Nucleus accumbens (tissue), 56 donors: Measurements from ENCODE around the gene PLXNB1.
A peak's percentile ranks its signal among the peaks of the same experiment; 100 is the strongest.
"Not testable (repeated sequence)": the region's sequence is repeated elsewhere in the genome, so short reads cannot be mapped to it uniquely, and the experiment has no call there.

Experiments used
- DNase-seq, 56 donors: peaks; one replicate each; lab custom pipeline; 2025; lab: John Stamatoyannopoulos, UW

PLXNB1 gene, protein sequence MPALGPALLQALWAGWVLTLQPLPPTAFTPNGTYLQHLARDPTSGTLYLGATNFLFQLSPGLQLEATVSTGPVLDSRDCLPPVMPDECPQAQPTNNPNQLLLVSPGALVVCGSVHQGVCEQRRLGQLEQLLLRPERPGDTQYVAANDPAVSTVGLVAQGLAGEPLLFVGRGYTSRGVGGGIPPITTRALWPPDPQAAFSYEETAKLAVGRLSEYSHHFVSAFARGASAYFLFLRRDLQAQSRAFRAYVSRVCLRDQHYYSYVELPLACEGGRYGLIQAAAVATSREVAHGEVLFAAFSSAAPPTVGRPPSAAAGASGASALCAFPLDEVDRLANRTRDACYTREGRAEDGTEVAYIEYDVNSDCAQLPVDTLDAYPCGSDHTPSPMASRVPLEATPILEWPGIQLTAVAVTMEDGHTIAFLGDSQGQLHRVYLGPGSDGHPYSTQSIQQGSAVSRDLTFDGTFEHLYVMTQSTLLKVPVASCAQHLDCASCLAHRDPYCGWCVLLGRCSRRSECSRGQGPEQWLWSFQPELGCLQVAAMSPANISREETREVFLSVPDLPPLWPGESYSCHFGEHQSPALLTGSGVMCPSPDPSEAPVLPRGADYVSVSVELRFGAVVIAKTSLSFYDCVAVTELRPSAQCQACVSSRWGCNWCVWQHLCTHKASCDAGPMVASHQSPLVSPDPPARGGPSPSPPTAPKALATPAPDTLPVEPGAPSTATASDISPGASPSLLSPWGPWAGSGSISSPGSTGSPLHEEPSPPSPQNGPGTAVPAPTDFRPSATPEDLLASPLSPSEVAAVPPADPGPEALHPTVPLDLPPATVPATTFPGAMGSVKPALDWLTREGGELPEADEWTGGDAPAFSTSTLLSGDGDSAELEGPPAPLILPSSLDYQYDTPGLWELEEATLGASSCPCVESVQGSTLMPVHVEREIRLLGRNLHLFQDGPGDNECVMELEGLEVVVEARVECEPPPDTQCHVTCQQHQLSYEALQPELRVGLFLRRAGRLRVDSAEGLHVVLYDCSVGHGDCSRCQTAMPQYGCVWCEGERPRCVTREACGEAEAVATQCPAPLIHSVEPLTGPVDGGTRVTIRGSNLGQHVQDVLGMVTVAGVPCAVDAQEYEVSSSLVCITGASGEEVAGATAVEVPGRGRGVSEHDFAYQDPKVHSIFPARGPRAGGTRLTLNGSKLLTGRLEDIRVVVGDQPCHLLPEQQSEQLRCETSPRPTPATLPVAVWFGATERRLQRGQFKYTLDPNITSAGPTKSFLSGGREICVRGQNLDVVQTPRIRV (N-terminal part only)

GRCh38 chr3:48429960-48430707, at the start of gene PLXNB1:
TSS of gene PLXNB1 (minus strand) at chr3:48430086. CDS start at chr3:48424611, 5,475 bp downstream.
- peak in 7 of 56 donors; percentile 34 to 65 (median 46) for DNase-seq

DNA sequence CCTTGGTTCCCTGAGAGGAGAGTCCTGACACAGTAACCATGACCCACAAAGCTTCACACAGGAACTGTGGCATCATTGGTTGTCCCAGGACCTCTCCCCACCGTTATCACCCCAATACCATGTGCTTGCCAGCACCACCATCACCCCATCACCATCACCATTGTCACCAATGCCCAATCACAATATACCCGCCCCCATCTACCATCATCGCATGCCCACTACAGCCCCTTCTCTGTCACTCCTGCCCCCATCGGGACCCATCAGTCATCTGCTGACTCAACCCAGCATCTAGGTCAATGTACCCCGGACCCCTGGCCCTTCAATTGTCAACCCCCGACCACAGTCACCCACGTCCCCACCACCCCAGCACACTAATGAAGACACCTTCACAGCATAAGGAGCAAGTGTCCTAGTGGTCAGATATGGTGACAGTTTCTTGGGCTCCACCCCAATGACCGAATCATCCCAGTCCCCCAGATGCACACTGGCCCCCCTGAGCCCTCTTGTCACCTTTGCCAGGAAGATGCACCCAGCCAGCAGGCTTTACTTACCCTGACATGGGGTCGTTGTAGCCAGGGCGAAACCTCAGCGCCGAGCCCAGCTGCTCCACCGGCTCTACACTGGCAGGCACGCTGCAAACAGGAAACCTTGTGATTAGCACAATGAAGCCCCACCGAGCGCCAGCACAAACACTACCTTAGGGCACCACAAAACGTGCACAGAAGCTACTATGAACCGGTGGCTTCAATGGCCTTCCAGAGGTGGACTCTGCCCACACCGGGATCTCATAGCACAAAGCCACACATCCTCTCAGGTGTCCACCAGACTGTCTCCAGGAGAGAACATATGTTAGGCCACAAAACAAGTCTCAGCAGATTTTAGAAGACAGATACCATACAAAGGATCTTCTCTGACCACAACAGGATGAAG, 49.0 kb upstream of the PLXNB1 start:
- DNase-seq = no peak

- no peak for DNase-seq
Observed at GRCh38 chr3:48477959-48478520, 48.2 kb upstream of the PLXNB1 start.

DNA sequence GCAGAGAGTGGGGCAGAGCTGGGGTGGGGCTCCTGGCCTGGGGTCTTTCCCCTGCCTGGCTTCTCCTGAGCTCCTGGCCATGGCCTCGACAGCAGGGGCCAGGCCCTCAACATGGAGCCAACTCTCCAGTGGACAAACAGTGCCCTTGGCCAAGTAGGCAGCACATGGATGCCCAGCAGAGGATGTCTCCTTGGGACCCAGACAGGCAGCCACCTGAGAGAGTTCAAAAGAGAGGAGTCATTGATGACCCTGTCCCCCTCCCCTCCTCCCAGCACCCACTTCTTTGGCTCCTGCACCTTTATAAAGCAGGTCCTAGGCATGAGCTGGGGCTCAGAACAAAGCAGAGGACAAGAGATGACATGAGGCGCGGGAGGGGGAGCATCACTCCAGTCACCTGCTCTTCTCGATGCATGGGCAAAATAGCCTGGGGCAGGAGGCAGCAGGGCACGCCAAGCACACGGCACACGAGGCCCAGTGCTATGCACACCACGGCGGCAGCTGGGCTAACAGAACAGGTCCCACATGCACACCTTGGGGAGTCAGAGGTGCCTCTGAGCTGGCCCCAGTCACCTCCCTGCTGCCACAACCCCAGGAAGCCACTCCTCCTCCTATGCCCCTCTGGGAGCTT, 46.7 kb upstream of the PLXNB1 start:
- DNase-seq = no peak

- DNase-seq = no peak
Observed at GRCh38 chr3:48475188-48475587, 45.3 kb upstream of the PLXNB1 start.

GRCh38 chr3:48474619-48475018, 44.7 kb upstream of the PLXNB1 start:
- no peak for DNase-seq

DNA sequence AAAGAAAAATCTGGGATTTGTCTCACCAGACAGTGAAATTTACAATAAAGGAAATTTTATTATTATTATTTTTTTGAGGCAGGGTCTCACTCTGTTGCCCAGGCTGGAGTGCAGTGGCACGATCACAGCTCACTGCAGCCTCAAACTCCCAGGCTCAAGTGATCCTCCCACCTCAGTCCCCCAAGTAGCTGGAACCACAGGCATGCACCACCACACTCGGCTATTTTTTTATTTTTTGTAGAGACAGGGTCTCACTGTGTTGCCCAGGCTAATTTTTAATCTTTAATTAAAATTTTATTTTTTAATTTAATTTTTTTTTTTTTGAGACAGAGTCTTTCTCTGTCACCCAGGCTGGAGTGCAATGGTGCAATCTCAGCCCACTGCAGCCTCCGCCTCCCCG, 44.1 kb upstream of the PLXNB1 start:
- DNase-seq = not testable (repeated sequence)

- DNase-seq = no peak
Observed at GRCh38 chr3:48473617-48473952, 43.7 kb upstream of the PLXNB1 start.

GRCh38 chr3:48472923-48473616, 43.2 kb upstream of the PLXNB1 start:
- peak; percentile 34 to 90 (median 76) for DNase-seq

GRCh38 chr3:48472673-48472922, 42.7 kb upstream of the PLXNB1 start:
- peak in 5 of 56 donors; percentile 46 to 58 (median 52) for DNase-seq

DNA sequence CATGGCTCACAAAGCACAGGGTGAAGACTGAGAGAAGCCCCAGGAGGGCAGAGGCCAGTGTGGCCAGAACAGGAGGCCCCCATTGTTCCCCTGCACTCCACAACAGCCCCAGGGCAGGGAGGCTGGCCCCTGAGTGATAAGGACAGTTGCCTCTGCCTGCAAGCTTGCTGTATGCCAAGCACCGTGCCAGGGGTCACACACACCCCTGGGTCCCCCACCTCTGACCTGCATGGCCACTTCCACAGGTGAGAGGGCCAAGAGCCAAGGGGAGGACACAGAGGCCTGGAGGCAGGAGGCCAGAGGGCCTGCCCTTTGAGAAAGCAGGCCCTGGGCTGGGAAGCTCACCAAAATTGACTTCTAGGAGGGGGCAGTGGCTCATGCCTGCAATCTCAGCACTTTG, 40.4 kb upstream of the PLXNB1 start:
- DNase-seq = no peak

DNA sequence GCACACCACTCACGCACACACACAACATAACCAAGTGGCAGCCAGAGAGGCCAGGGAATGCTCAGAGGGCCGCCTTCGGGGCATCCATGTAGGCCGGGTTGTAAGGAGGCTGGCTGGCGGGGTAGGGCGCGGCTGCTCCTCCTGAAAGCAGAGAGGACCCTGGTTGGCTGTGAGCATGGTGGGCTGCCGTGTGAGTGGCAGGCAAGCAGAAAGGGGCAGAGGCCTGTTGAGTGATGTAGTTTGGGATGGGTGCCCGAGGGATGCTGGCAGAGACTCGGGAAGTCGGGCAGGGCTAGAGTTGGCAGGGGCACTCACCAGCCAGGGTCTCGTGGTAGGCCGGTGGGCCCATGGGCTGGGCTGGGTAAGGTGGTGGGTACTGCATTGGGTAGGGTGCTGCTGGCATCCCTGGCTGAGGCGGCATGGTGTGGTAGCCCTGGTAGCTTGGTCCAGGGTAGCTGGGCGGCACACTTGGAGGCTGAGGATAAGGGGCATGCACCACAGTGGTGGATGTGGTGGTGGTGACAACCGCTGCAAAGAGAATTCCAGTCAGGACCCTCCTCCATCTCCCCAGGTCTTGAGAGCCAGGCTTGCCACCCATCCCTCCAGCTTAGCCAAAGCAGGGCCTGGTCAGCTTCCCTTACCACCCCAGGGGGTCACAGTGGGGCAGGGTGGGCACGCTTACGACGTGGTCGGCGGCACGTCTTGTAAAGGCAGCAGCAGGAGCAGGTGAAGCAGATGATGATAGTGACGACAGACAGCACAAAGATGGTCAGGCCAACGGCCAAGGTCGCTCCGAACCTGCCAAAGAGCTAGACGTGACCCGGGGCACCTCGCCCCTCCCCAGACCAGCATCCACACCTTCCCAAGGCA, 39.4 kb upstream of the PLXNB1 start:
- peak in 16 of 56 donors; percentile 11 to 52 (median 26) for DNase-seq

- peak in 1 of 56 donors; percentile 21 for DNase-seq
Observed at GRCh38 chr3:48468329-48468731, 38.4 kb upstream of the PLXNB1 start.

DNA sequence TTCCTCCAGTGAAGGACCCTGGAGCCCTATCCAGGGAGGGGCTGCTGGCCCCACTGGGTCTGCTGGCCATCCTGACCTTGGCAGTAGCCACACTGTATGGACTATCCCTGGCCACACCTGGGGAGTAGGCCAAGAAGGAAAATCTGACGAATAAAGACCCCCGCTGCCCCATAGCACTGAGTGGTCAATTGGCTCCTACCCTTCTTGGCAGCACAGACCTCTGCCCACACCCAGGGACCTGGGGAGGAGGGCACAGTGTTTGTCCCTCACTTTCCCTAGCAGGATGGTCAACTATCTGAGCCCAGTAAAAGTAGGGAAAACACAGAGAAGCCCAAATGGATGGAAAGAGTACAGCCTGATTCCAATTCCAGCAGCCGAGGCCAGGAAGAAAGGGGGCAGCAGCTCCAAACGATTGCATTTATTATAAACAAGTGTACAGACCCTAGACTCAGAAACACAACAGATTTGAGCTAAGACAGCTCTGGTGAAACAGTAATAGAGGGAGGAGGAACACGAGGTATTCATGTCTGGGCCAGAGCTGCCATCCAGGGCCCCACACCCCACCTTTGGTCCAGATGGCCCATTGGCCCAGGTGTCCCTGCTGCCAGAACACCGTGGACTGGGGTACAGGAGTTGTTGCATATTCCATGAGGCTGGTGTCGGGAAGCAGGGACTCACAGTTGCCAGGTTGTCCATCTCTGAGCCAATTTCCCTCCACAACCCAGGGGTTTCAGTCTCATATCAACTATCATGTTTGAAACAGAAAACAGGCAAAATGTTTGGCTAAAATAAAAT, 37.8 kb upstream of the PLXNB1 start:
- no peak for DNase-seq

- no peak for DNase-seq
Observed at GRCh38 chr3:48467110-48467454, 37.2 kb upstream of the PLXNB1 start.
